GM23248 (cell line): ENCODE results near the gene METAP1.

Source experiments
- EZH2 ChIP-seq: fragments of 200-600 bp; sonication (generic); IDR thresholded peaks from 2 replicates; pipeline ENCODE4 v1.6.1; 2018; ENCODE audit warnings: antibody characterized with exemption, mild to moderate bottlenecking; ENCODE audit not compliant: insufficient read depth, poor library complexity, severe bottlenecking
- EZH2phosphoT487 ChIP-seq: fragments of 200-600 bp; sonication (generic); IDR thresholded peaks from 2 replicates; pipeline ENCODE4 v1.6.1; 2018; ENCODE audit warnings: antibody characterized with exemption, moderate library complexity, mild to moderate bottlenecking, low read depth; ENCODE audit not compliant: insufficient read depth

GRCh38 chr4:98997166-98997565 lies 1.6 kb downstream of the METAP1 start:
- TF ChIP-seq EZH2 (no peak), EZH2phosphoT487 (no peak)
